HepG2 (cell line): Measurements from ENCODE around the gene SAMD10. TPM values are rescaled to one million over a fixed set of nuclear protein-coding genes. Genes with fewer than 3 reads are reported as not detected.
A peak's percentile ranks its signal among the peaks of the same experiment; 100 is the strongest.

ENCODE experiments used
- ATAC-seq: fragments of 200-7000 bp; cut with Tn5 transposase; 3 replicates; pipeline ENCODE4 v1.9.1; 2020; ENCODE audit warnings: mild to moderate bottlenecking, moderate library complexity
- BruUV-seq: library from RNA; stranded (reverse); fragments of 400-500 nt; replicated peaks from 2 replicates; lab custom pipeline; 2021; lab: Mats Ljungman, UMichigan
- CTCF ChIA-PET: fragments of 300-600 bp; formaldehyde crosslinking; extraction: SDS; loops from one replicate; lab custom pipeline; 2021; ENCODE audit warnings: low total read pairs, inconsistent platforms, low intra/inter-chr PET ratio; lab: Yijun Ruan, JAX
- POLR2A ChIA-PET: fragments of 350-600 bp; sonication (Branson Sonifier 250); formaldehyde crosslinking; loops from one replicate; lab custom pipeline; 2020; ENCODE audit warnings: antibody characterized with exemption, inconsistent platforms; lab: Yijun Ruan, JAX
- DNase-seq: peaks from one replicate; pipeline ENCODE4 v3.0.0-alpha.2; 2015; ENCODE audit warnings: low spot score
- FAIRE-seq: peaks from 3 replicates; lab custom pipeline; 2011; peaks lifted over from hg19 to GRCh38; lab: Jason Lieb, UNC
- H2AFZ ChIP-seq: one replicate; pipeline ENCODE4 v1.6.1; 2011; ENCODE audit warnings: low read length, inconsistent platforms
- H3K27ac ChIP-seq: fragments of 300-600 bp; 3 replicates; pipeline ENCODE4 v1.8.0; 2011; ENCODE audit warnings: mixed run types, mild to moderate bottlenecking, mixed read lengths, low read length, inconsistent platforms; ENCODE audit not compliant: insufficient read depth; ENCODE audit errors: extremely low read length
- H3K27me3 ChIP-seq, 2 experiments: fragments of 200-600 bp in 1 of 2; 2 replicates in 1 of 2; 3 replicates in 1 of 2; pipeline versions ENCODE4 v1.6.0 to v1.8.0; 2011; ENCODE audit warnings: low read length in 2 of 2, mild to moderate bottlenecking in 2 of 2, moderate library complexity in 2 of 2, inconsistent platforms in 1 of 2; ENCODE audit not compliant: insufficient read depth in 2 of 2, control insufficient read depth in 1 of 2
- H3K36me3 ChIP-seq, 2 experiments: fragments of 200-600 bp in 1 of 2; replicated peaks in 1 of 2; 2 replicates in 1 of 2; 3 replicates in 1 of 2; pipeline versions ENCODE4 v1.5.1 to v1.8.0; 2011; ENCODE audit warnings: low read length in 2 of 2, inconsistent platforms in 1 of 2; ENCODE audit not compliant: insufficient read depth in 2 of 2, control insufficient read depth in 1 of 2
- H3K4me1 ChIP-seq: 2 replicates; pipeline ENCODE4 v1.5.1; 2012; ENCODE audit warnings: low read length, inconsistent platforms; ENCODE audit not compliant: insufficient read depth
- H3K4me2 ChIP-seq: 2 replicates; pipeline ENCODE4 v1.6.0; 2011; ENCODE audit warnings: low read depth, low read length, inconsistent platforms
- H3K4me3 ChIP-seq, 3 experiments: fragments of 200-600 bp in 1 of 3; sonication (generic), shearing (Covaris generic) in 1 of 3; replicated peaks in 1 of 3; 2 replicates each; pipeline ENCODE4 v1.5.1; 2011 to 2016; ENCODE audit warnings: low read length in 3 of 3, inconsistent platforms in 2 of 3, low read depth in 2 of 3, mild to moderate bottlenecking in 2 of 3, control low read depth in 1 of 3, mixed read lengths in 1 of 3; ENCODE audit not compliant: insufficient read depth in 1 of 3
- H3K79me2 ChIP-seq: one replicate; pipeline ENCODE4 v1.6.1; 2011; ENCODE audit warnings: low read length, inconsistent platforms; ENCODE audit not compliant: insufficient read depth
- H3K9ac ChIP-seq: 2 replicates; pipeline ENCODE4 v1.6.0; 2011; ENCODE audit warnings: mild to moderate bottlenecking, low read depth, low read length, inconsistent platforms; ENCODE audit not compliant: insufficient read depth
- H3K9me3 ChIP-seq: 2 replicates; pipeline ENCODE4 v1.5.1; 2012; ENCODE audit warnings: mild to moderate bottlenecking, low read length
- H4K20me1 ChIP-seq: 2 replicates; pipeline ENCODE4 v1.6.0; 2011; ENCODE audit warnings: inconsistent platforms, mild to moderate bottlenecking, low read length, moderate library complexity; ENCODE audit not compliant: insufficient read depth
- AKNA ChIP-seq: sonication (generic); formaldehyde crosslinking; IDR thresholded peaks from 2 replicates; pipeline ENCODE4 v1.4.0; 2020; ENCODE audit warnings: missing genetic modification reagents, borderline replicate concordance
- EED ChIP-seq: sonication (generic); formaldehyde crosslinking; IDR thresholded peaks from 2 replicates; pipeline ENCODE4 v1.5.0; 2020; ENCODE audit warnings: mild to moderate bottlenecking, missing genetic modification reagents
- FOSL1 ChIP-seq: sonication (generic); formaldehyde crosslinking; IDR thresholded peaks from 2 replicates; pipeline ENCODE4 v1.9.0; 2021; ENCODE audit warnings: missing genetic modification reagents, borderline replicate concordance
- FOXM1 ChIP-seq: sonication (generic); formaldehyde crosslinking; IDR thresholded peaks from 2 replicates; pipeline ENCODE4 v1.5.0; 2020; ENCODE audit warnings: missing genetic modification reagents
- KDM3A ChIP-seq: IDR thresholded peaks from 2 replicates; pipeline ENCODE4 v1.6.1; 2018; ENCODE audit warnings: low read depth, missing compliant biosample characterization
- MAFG ChIP-seq: sonication (generic); formaldehyde crosslinking; IDR thresholded peaks from 2 replicates; pipeline ENCODE4 v1.5.1; 2020; ENCODE audit warnings: mild to moderate bottlenecking, missing genetic modification reagents
- PCBP2 ChIP-seq: fragments of 200-400 bp; formaldehyde crosslinking; optimal IDR thresholded peaks from 2 replicates; pipeline ENCODE3; 2018; ENCODE audit warnings: low read length, low read depth; ENCODE audit not compliant: poor library complexity, severe bottlenecking
- SNAPC2 ChIP-seq: sonication (generic); formaldehyde crosslinking; IDR thresholded peaks from 2 replicates; pipeline ENCODE4 v1.8.1; 2022; ENCODE audit warnings: mild to moderate bottlenecking, missing genetic modification reagents
- WIZ ChIP-seq: sonication (generic); formaldehyde crosslinking; IDR thresholded peaks from 2 replicates; pipeline ENCODE4 v1.5.1; 2020; ENCODE audit warnings: mild to moderate bottlenecking, missing genetic modification reagents
- ZNF235 ChIP-seq: sonication (generic); formaldehyde crosslinking; IDR thresholded peaks from 2 replicates; pipeline ENCODE4 v1.8.1; 2023; ENCODE audit warnings: mild to moderate bottlenecking, missing genetic modification reagents, borderline replicate concordance
- ZNF280D ChIP-seq: sonication (generic); formaldehyde crosslinking; IDR thresholded peaks from 2 replicates; pipeline ENCODE4 v1.5.1; 2020; ENCODE audit warnings: mild to moderate bottlenecking, missing genetic modification reagents
- ZNF572 ChIP-seq: sonication (generic); formaldehyde crosslinking; IDR thresholded peaks from 2 replicates; pipeline ENCODE4 v1.5.1; 2020; ENCODE audit warnings: mild to moderate bottlenecking, missing genetic modification reagents
- WGBS: methylation state at CpG from one replicate; pipeline ENCODE4 v1.1.6; 2017; ENCODE audit warnings: low lambda C conversion rate; 5-methylcytosine and 5-hydroxymethylcytosine counted together
- in situ Hi-C: cut with HindIII; loops from 2 replicates; pipeline ENCODE4 v1.10.0; 2017; ENCODE audit warnings: low pct_unique_long_range_greater_than_20kb; ENCODE audit not compliant: extremely low pct_ligation_motif_present
- intact Hi-C: fragments of 100-400 bp; cut with micrococcal nuclease; formaldehyde crosslinking; loops from one replicate; pipeline ENCODE4 v1.10.0; 2022; ENCODE audit not compliant: unreplicated experiment
- polyA plus RNA-seq, 8 experiments: library from polyadenylated mRNA; depleted of rRNA in 3 of 8; stranded (reverse) in 7 of 8; unstranded in 1 of 8; fragments of >200 nt; fragmentation: Illumina TruSeq in 4 of 8; extraction: Trizol in 4 of 8; gene quantifications; 2 replicates each; pipeline versions ENCODE4 v1.2.1 to v1.2.3, GENCODE V29; 2011 to 2016; ENCODE audit warnings: low read depth in 4 of 8, missing spikeins in 1 of 8, mixed read lengths in 1 of 8; ENCODE audit not compliant: insufficient read depth in 1 of 8
- total RNA-seq, 5 experiments: library from RNA; depleted of rRNA; stranded (reverse); fragments of >200 nt; fragmentation: Illumina TruSeq; extraction: Trizol; gene quantifications; 2 replicates each; pipeline ENCODE4 v1.2.3, GENCODE V29; 2016; ENCODE audit warnings: low read depth in 1 of 5
- TF ChIP-seq, protein P1 (sequence below): sonication (generic); formaldehyde crosslinking; IDR thresholded peaks from 2 replicates; pipeline ENCODE4 v1.5.0; 2020; ENCODE audit warnings: mild to moderate bottlenecking, missing genetic modification reagents

Gene SAMD10
- total and polyA plus RNA-seq, 2 of the 13 experiments (the other 11 are each of a cell fraction or from before 2014, with no cell fraction given): 6.1 to 11.0 TPM

- peaks cover 34% of the 10 kb centered on the region for H3K79me2 ChIP-seq
- no TSS peak for BruUV-seq
- in situ Hi-C loops: no loop called here
- H3K4me2 ChIP-seq: peak overlapping the region; percentile 95
- ATAC-seq (peak; percentile 65), FAIRE-seq (peak; percentile 72), DNase-seq (peak; percentile 85)
- no peaks in the 10 kb centered on the region for H3K9me3 ChIP-seq
- CTCF ChIA-PET: no interaction called here
- peak overlapping the region; percentile 83 for H3K27ac ChIP-seq
- intact Hi-C loops: loop anchor here (1.0 kb wide), 1 partner anchor 13 kb away; no protein-coding TSS in a partner anchor
- no peaks in the 10 kb centered on the region for H3K27me3 ChIP-seq
- peaks cover 21 to 31% of the 10 kb centered on the region in 2 experiments; a peak in 4 of 5 replicates for H3K36me3 ChIP-seq
- peak overlapping the region; percentile 83 for H3K9ac ChIP-seq
- 4% methylated on average over 28 of the region's 28 CpGs for WGBS
- H3K4me3 ChIP-seq: peak overlapping the region; percentile 61 to 100 (median 80)
- POLR2A ChIA-PET: interaction anchor here (0.6 to 4.0 kb wide), 24 partner anchors 11 to 419 kb away, joined by 3 to 78 read pairs (median 8); partner anchors contain the start of genes ARFRP1, GMEB2, HELZ2 and LKAAEAR1
- peak overlapping the region; percentile 35 for H2AFZ ChIP-seq
- peaks cover 55% of the 10 kb centered on the region for H3K4me1 ChIP-seq
- H4K20me1 ChIP-seq: peaks cover 28% of the 10 kb centered on the region
- no peak for TF ChIP-seq FOXM1 (CRISPR knock-in tag)
- no peak; the same call in 1 of the 2 replicates for TF ChIP-seq ZNF235
- TF ChIP-seq PCBP2: no peak
- TF ChIP-seq ZNF280D (CRISPR knock-in tag): peak; percentile 83
- TF ChIP-seq WIZ: no peak
- TF ChIP-seq MAFG: no peak
- no peak for TF ChIP-seq SNAPC2 (CRISPR knock-in tag)
- TF ChIP-seq ZNF572 (CRISPR knock-in tag): peak; percentile 97
- peak; percentile 35; the same call in 1 of the 2 replicates for TF ChIP-seq KDM3A (CRISPR knock-in tag)
- no peak for TF ChIP-seq FOSL1 (CRISPR knock-in tag)
- TF ChIP-seq EED (CRISPR knock-in tag): peak; percentile 90
- TF ChIP-seq AKNA: no peak
- TF ChIP-seq, protein P1, sequence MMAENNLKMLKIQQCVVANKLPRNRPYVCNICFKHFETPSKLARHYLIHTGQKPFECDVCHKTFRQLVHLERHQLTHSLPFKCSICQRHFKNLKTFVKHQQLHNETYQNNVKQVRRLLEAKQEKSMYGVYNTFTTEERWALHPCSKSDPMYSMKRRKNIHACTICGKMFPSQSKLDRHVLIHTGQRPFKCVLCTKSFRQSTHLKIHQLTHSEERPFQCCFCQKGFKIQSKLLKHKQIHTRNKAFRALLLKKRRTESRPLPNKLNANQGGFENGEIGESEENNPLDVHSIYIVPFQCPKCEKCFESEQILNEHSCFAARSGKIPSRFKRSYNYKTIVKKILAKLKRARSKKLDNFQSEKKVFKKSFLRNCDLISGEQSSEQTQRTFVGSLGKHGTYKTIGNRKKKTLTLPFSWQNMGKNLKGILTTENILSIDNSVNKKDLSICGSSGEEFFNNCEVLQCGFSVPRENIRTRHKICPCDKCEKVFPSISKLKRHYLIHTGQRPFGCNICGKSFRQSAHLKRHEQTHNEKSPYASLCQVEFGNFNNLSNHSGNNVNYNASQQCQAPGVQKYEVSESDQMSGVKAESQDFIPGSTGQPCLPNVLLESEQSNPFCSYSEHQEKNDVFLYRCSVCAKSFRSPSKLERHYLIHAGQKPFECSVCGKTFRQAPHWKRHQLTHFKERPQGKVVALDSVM: no peak; the same call in 1 of the 2 replicates
Measured at GRCh38 chr20:63957004-63957689, 22.3 kb downstream of the SAMD10 start.
